ENCODE measurements around the gene BCL10.

Gene BCL10

DNA sequence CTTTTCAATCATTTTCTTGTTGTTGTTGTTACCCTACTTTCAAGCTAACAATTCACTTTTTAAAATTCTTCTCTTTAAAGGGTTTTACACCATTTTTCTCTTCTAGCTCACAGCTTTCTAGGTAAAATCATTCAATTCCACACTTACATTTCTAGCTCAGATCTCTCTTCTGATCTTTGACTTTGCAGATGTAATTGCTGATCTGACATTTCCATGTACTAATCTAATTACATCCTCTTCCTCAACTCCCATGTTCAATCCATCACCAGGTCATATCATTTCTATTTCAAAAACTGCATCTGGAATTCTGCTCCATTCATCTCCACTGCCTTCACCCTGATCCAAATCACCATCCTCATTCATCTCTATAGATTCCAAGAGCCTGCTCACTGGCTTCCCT is 3.0 kb downstream of the BCL10 start:
- POLR2A ChIA-PET = interaction anchor here (0.7 kb wide), 1 partner anchor 370 kb away, joined by 3 read pairs; no protein-coding TSS in a partner anchor
- no peak overlapping the region for H3K27ac ChIP-seq (ENCODE audit: insufficient read depth in 1 of 2, low read depth in 1 of 2, low read length in 2 of 2, poor library complexity in 1 of 2, severe bottlenecking in 2 of 2)
- no peak for DNase-seq
- no peaks in the 10 kb centered on the region for H3K27me3 ChIP-seq (replicated peaks in 2 of 5; ENCODE audit: control insufficient read depth in 4 of 5, insufficient read depth in 5 of 5, low read length in 4 of 5)
- CTCF ChIA-PET = interaction anchor here (1.4 to 8.1 kb wide), 2 partner anchors 9 to 13 kb away, joined by 4 to 84 read pairs; partner anchors contain the start of gene C1orf52
- no peak overlapping the region for H3K4me3 ChIP-seq (ENCODE audit: control insufficient read depth in 1 of 7, extremely low read depth in 1 of 7, insufficient read depth in 4 of 7, low read depth in 2 of 7, low read length in 6 of 7)
- H3K9me3 ChIP-seq (ENCODE audit: control extremely low read depth in 1 of 5, control insufficient read depth in 4 of 5, insufficient read depth in 2 of 5, low read depth in 1 of 5, low read length in 4 of 5) = no peaks in the 10 kb centered on the region
- peaks cover 10 to 39% (median 21%) of the 10 kb centered on the region in 4 experiments for H3K36me3 ChIP-seq (ENCODE audit: control insufficient read depth in 4 of 4, insufficient read depth in 4 of 4, low read length in 3 of 4)
- H3K4me1 ChIP-seq (ENCODE audit: control extremely low read depth in 1 of 4, control insufficient read depth in 4 of 4, insufficient read depth in 4 of 4, low read length in 3 of 4) = peaks cover 11 to 25% (median 18%) of the 10 kb centered on the region in 4 experiments

DNA sequence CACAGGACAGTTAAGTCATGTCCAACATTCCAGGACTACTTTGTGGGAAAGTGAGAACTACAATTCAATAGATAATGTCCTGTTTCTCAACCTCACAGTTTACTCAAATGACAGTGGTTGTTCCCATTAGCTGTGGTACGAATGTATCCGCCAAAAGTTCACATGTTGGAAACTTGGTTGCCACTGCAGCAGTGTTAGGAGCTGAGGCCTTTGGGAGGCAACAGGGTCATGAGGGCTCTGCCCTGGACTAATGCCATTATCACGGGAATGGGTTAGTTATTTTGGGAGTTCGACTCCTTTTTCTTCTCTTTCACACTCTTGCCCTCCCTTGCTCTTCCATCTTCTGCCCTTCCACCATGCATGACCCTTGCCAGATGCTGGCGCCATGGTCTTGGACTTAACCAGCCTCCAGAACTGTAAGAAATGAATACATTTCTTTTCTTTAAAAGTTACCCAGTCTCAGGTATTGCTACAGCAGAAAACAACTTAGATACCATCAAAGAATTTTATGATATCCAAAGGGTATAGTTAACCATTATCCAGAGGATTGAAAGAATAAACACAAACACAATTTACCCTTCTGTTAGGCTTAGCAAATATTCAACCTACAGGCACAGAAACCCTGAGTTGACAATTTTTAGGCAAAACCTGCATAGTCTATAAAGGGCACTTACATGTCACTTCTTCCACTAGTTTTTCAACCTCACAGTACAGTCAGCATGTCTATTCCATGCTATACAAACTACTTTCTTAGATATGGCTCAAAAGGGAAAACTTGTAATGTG is 7.4 kb downstream of the BCL10 start:
- peaks cover 15 to 59% (median 40%) of the 10 kb centered on the region in 4 experiments for H3K36me3 ChIP-seq (ENCODE audit: control insufficient read depth in 4 of 4, insufficient read depth in 4 of 4, low read length in 3 of 4)
- POLR2A ChIA-PET = no interaction called here
- CTCF ChIA-PET = interaction anchor here (1.1 to 2.3 kb wide), 2 partner anchors 10 to 324 kb away, joined by 3 to 10 read pairs; partner anchors contain the start of gene C1orf52
- no peaks in the 10 kb centered on the region for H3K27me3 ChIP-seq (replicated peaks in 2 of 5; ENCODE audit: control insufficient read depth in 4 of 5, insufficient read depth in 5 of 5, low read length in 4 of 5)
- no peaks in the 10 kb centered on the region for H3K9me3 ChIP-seq (ENCODE audit: control extremely low read depth in 1 of 5, control insufficient read depth in 4 of 5, insufficient read depth in 2 of 5, low read depth in 1 of 5, low read length in 4 of 5)
- DNase-seq = no peak
- WGBS (ENCODE audit: insufficient coverage) = 100% methylated on average over 1 of the region's 5 CpGs
- no peaks in the 10 kb centered on the region for H3K4me1 ChIP-seq (ENCODE audit: control extremely low read depth in 1 of 4, control insufficient read depth in 4 of 4, insufficient read depth in 4 of 4, low read length in 3 of 4)
- H3K4me3 ChIP-seq (ENCODE audit: control insufficient read depth in 1 of 7, extremely low read depth in 1 of 7, insufficient read depth in 4 of 7, low read depth in 2 of 7, low read length in 6 of 7) = no peak overlapping the region
- no peak overlapping the region for H3K27ac ChIP-seq (ENCODE audit: insufficient read depth in 1 of 2, low read depth in 1 of 2, low read length in 2 of 2, poor library complexity in 1 of 2, severe bottlenecking in 2 of 2)

DNA sequence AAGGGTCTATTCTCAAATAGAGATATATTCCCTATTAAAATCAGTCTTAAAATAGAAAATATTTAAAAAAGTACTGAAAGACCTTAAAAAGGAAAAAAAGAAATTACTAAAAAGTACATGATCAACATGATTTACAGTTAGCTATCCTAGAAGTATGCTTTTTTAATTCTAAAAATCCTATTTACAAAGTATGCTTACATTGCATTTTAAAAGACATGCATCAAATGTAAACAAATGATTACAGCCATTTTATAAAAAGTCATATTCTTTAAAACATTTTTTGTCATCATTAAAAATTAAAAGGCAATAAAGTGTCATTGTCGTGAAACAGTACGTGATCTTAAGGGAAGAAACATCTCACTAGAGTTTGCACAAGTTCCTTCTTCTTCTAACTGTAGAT is 9.1 kb downstream of the BCL10 start:
- peaks cover 15 to 54% (median 39%) of the 10 kb centered on the region in 4 experiments for H3K36me3 ChIP-seq (ENCODE audit: control insufficient read depth in 4 of 4, insufficient read depth in 4 of 4, low read length in 3 of 4)

DNA sequence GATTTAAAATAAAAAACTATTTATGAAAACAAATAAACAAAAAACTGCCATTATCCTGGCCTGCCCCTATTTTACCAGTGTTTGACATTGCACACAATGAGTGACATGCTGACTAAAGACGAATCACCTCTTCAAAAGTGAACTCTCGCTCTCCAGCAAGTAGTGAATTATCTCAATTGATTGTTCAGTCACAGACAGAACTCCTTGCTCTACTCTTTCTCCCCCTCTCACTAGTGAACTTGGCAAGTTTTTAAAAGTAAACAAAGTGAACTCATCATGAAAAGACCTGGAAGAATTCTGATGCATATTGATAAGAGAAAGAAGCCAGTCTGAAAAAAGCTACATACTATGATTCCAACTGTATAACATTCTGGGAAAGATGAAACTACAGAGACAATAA is 12.3 kb downstream of the BCL10 start:
- no peaks in the 10 kb centered on the region for H3K27me3 ChIP-seq (replicated peaks in 2 of 5; ENCODE audit: control insufficient read depth in 4 of 5, insufficient read depth in 5 of 5, low read length in 4 of 5)
- POLR2A ChIA-PET = no interaction called here
- no peak overlapping the region for H3K4me3 ChIP-seq (ENCODE audit: control insufficient read depth in 1 of 7, extremely low read depth in 1 of 7, insufficient read depth in 4 of 7, low read depth in 2 of 7, low read length in 6 of 7)
- no peak overlapping the region for H3K27ac ChIP-seq (ENCODE audit: insufficient read depth in 1 of 2, low read depth in 1 of 2, low read length in 2 of 2, poor library complexity in 1 of 2, severe bottlenecking in 2 of 2)
- peaks cover 0 to 5% (median 4%) of the 10 kb centered on the region in 4 experiments for H3K4me1 ChIP-seq (ENCODE audit: control extremely low read depth in 1 of 4, control insufficient read depth in 4 of 4, insufficient read depth in 4 of 4, low read length in 3 of 4)
- DNase-seq = no peak
- CTCF ChIA-PET = interaction anchor here (0.7 to 2.1 kb wide), 5 partner anchors 9 to 319 kb away, joined by 3 to 6 read pairs (median 4); no protein-coding TSS in a partner anchor
- H3K36me3 ChIP-seq (ENCODE audit: control insufficient read depth in 4 of 4, insufficient read depth in 4 of 4, low read length in 3 of 4) = peaks cover 10 to 34% (median 22%) of the 10 kb centered on the region in 4 experiments
- peaks cover 0 to 4% (median 2%) of the 10 kb centered on the region in 5 experiments for H3K9me3 ChIP-seq (ENCODE audit: control extremely low read depth in 1 of 5, control insufficient read depth in 4 of 5, insufficient read depth in 2 of 5, low read depth in 1 of 5, low read length in 4 of 5)
- WGBS (ENCODE audit: insufficient coverage) = 100% methylated on average over 2 of the region's 2 CpGs

More for the DNA sequence above, 9.1 kb downstream of the BCL10 start:
- no peak overlapping the region for H3K4me3 ChIP-seq (ENCODE audit: control insufficient read depth in 1 of 7, extremely low read depth in 1 of 7, insufficient read depth in 4 of 7, low read depth in 2 of 7, low read length in 6 of 7)
- WGBS (ENCODE audit: insufficient coverage) = no CpG with 5 or more reads among the region's 2 CpGs
- H3K27me3 ChIP-seq (replicated peaks in 2 of 5; ENCODE audit: control insufficient read depth in 4 of 5, insufficient read depth in 5 of 5, low read length in 4 of 5) = no peaks in the 10 kb centered on the region
- no peak overlapping the region for H3K27ac ChIP-seq (ENCODE audit: insufficient read depth in 1 of 2, low read depth in 1 of 2, low read length in 2 of 2, poor library complexity in 1 of 2, severe bottlenecking in 2 of 2)
- ChIA-PET CTCF (interaction anchor here (0.9 to 2.6 kb wide), 3 partner anchors 8 to 158 kb away, joined by 3 to 10 read pairs (median 8); partner anchors contain the start of genes BCL10 and C1orf52), POLR2A (no interaction called here)
- no peak for DNase-seq
- no peaks in the 10 kb centered on the region for H3K9me3 ChIP-seq (ENCODE audit: control extremely low read depth in 1 of 5, control insufficient read depth in 4 of 5, insufficient read depth in 2 of 5, low read depth in 1 of 5, low read length in 4 of 5)
- H3K4me1 ChIP-seq (ENCODE audit: control extremely low read depth in 1 of 4, control insufficient read depth in 4 of 4, insufficient read depth in 4 of 4, low read length in 3 of 4) = no peaks in the 10 kb centered on the region

DNA sequence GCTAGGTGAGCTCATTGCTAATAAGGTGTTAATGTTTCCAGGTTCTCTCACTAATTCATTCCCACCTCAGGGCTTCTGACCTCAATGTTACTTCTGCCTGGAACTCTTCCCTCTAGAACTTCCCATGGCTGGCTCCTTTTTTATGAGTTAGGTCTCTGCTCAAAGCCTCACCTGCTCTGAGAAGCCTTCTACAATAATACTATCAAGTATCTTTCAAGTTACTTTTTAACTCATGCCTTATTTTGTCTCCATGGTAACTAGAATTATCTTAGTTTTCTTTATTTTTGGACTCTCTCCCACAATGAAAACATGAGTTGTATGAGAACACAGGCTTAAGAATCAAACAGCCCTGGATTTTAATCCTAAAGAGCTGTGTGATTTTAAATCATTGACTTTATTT is 13.4 kb downstream of the BCL10 start:
- ChIA-PET CTCF (interaction anchor here (1.0 to 6.7 kb wide), 4 partner anchors 8 to 318 kb away, joined by 3 to 84 read pairs (median 5); partner anchors contain the start of gene BCL10), POLR2A (no interaction called here)
- H3K36me3 ChIP-seq (ENCODE audit: control insufficient read depth in 4 of 4, insufficient read depth in 4 of 4, low read length in 3 of 4) = peaks cover 3 to 26% (median 18%) of the 10 kb centered on the region in 4 experiments
- DNase-seq = no peak
- peaks cover 7 to 14% (median 12%) of the 10 kb centered on the region in 4 experiments for H3K4me1 ChIP-seq (ENCODE audit: control extremely low read depth in 1 of 4, control insufficient read depth in 4 of 4, insufficient read depth in 4 of 4, low read length in 3 of 4)
- H3K27me3 ChIP-seq (replicated peaks in 2 of 5; ENCODE audit: control insufficient read depth in 4 of 5, insufficient read depth in 5 of 5, low read length in 4 of 5) = no peaks in the 10 kb centered on the region
- peaks cover 0 to 4% (median 2%) of the 10 kb centered on the region in 5 experiments for H3K9me3 ChIP-seq (ENCODE audit: control extremely low read depth in 1 of 5, control insufficient read depth in 4 of 5, insufficient read depth in 2 of 5, low read depth in 1 of 5, low read length in 4 of 5)
- no peak overlapping the region for H3K4me3 ChIP-seq (ENCODE audit: control insufficient read depth in 1 of 7, extremely low read depth in 1 of 7, insufficient read depth in 4 of 7, low read depth in 2 of 7, low read length in 6 of 7)
- no peak overlapping the region for H3K27ac ChIP-seq (ENCODE audit: insufficient read depth in 1 of 2, low read depth in 1 of 2, low read length in 2 of 2, poor library complexity in 1 of 2, severe bottlenecking in 2 of 2)

DNA sequence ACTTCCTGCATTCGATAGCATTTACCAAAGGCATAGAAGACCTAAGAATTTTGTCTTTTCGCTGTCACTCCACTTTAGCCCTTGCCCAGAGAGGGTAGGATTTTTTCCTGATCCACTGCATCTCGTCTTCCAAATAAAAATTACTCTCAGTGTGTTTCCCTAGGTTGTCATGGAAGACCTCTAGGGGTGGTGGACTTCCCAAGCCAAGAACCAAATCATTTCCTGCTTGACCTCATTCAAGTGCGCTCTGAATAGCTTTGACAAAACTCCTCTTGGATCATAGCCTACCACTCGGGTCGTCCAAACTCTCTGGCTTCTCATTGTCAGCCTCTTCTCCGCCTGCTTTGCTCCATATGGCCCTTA is 16.5 kb downstream of the BCL10 start:
- Histone ChIP-seq H3K4me3 (ENCODE audit: control insufficient read depth in 1 of 7, extremely low read depth in 1 of 7, insufficient read depth in 4 of 7, low read depth in 2 of 7, low read length in 6 of 7) (peak overlapping the region in 5 of 7 experiments; percentile 94 to 98 (median 95)), H3K27me3 (replicated peaks in 2 of 5; ENCODE audit: control insufficient read depth in 4 of 5, insufficient read depth in 5 of 5, low read length in 4 of 5) (no peaks in the 10 kb centered on the region), H3K36me3 (ENCODE audit: control insufficient read depth in 4 of 4, insufficient read depth in 4 of 4, low read length in 3 of 4) (peaks cover 6 to 29% (median 15%) of the 10 kb centered on the region in 4 experiments), H3K9me3 (ENCODE audit: control extremely low read depth in 1 of 5, control insufficient read depth in 4 of 5, insufficient read depth in 2 of 5, low read depth in 1 of 5, low read length in 4 of 5) (peaks cover 0 to 4% (median 2%) of the 10 kb centered on the region in 5 experiments), H3K4me1 (ENCODE audit: control extremely low read depth in 1 of 4, control insufficient read depth in 4 of 4, insufficient read depth in 4 of 4, low read length in 3 of 4) (peaks cover 8 to 18% (median 13%) of the 10 kb centered on the region in 4 experiments), H3K27ac (ENCODE audit: insufficient read depth in 1 of 2, low read depth in 1 of 2, low read length in 2 of 2, poor library complexity in 1 of 2, severe bottlenecking in 2 of 2) (no peak overlapping the region)
- 70% methylated on average over 5 of the region's 7 CpGs for WGBS (ENCODE audit: insufficient coverage)
- POLR2A ChIA-PET = interaction anchor here (0.5 to 1.4 kb wide), 5 partner anchors 17 to 315 kb away, joined by 3 to 9 read pairs (median 4); partner anchors contain the start of genes BCL10 and SYDE2
- CTCF ChIA-PET = interaction anchor here (0.9 to 12.8 kb wide), 13 partner anchors 8 to 424 kb away, joined by 3 to 159 read pairs (median 6); partner anchors contain the start of gene BCL10
- no peak for DNase-seq

Measured in common myeloid progenitor, CD34-positive (primary cell).